ENCODE data around the gene GAS7.
A peak's percentile ranks its signal among the peaks of the same experiment; 100 is the strongest.

GAS7 gene

DNA sequence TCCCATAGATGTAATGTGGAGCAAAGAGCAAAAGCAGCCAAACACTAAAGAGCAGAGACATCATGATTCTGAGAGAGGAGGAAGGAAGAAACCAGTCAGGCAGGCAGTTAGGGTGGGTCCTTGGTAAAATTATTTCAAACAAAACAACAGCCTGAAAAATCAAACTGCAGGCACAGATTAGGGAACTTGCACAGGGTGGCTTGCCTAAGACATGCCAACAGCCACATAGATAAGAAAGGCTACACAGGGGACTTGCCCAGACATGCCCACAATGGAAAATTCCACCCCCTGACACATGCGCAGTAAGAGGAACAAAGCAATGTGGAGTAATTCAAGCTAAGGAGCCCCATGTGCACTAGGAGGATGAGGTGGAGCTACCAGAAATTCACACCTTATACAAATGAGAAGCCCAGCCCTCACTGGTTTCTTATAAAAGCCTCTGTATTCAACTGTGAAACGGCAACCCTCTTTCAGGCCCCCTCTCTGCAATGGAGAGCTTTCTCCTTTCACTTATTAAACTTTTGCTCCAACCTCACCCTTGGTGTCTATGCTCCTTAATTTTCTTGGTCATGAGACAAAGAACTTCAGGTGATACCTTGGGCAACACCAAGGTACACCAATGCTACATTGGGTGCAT is 7.3 kb upstream of the GAS7 start:
- H3K4me3 ChIP-seq (ENCODE audit: low read length) = no peak overlapping the region
- DNase-seq (ENCODE audit: low read depth) = peak; percentile 4
- TF ChIP-seq, protein P1, sequence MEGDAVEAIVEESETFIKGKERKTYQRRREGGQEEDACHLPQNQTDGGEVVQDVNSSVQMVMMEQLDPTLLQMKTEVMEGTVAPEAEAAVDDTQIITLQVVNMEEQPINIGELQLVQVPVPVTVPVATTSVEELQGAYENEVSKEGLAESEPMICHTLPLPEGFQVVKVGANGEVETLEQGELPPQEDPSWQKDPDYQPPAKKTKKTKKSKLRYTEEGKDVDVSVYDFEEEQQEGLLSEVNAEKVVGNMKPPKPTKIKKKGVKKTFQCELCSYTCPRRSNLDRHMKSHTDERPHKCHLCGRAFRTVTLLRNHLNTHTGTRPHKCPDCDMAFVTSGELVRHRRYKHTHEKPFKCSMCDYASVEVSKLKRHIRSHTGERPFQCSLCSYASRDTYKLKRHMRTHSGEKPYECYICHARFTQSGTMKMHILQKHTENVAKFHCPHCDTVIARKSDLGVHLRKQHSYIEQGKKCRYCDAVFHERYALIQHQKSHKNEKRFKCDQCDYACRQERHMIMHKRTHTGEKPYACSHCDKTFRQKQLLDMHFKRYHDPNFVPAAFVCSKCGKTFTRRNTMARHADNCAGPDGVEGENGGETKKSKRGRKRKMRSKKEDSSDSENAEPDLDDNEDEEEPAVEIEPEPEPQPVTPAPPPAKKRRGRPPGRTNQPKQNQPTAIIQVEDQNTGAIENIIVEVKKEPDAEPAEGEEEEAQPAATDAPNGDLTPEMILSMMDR (IDR thresholded peaks at IDR 0.05; ENCODE audit: insufficient read depth, low read depth, low read length, missing control alignments) = no peak

DNA sequence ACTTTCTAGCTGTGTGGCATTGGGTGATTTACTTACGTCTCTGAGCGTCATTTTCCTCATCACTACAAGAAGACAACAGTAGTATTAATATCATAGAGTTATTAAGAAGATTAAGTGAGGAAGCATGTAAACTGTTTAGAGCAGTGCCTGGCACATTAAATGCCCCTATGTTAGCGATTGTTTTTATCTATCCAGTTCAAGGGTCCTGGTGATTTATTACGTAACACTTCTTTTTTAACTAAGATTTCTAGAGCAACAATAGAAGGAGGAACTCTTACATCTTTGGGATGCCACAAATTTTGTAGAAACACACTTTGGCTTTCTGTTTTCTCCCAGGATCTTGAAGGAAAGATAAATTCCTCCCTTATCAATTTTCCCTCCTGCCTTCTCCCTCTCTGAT is 3.3 kb upstream of the GAS7 start:
- TF ChIP-seq, protein P1 (IDR thresholded peaks at IDR 0.05; ENCODE audit: insufficient read depth, low read depth, low read length, missing control alignments) = no peak
- H3K4me3 ChIP-seq (ENCODE audit: low read length) = no peak overlapping the region
- DNase-seq (ENCODE audit: low read depth) = no peak

DNA sequence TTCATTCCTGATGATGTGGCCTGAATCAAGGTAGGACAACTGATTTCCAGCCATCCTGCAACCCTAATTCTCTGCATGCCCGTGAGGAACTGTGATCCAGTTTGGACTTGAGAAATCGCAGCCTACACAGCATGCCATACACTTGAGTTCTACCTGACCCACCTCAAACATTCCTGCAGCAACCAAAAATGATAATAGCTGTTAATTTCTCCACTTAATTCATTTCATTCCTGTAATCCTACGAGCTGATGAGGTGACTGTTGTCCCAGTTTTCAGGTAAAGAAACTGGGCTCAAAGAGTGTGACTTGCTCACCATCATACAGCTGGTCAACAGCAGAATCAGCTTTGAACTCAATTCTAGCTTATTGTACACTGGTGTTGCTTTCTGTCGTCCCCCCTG is 2.2 kb upstream of the GAS7 start:
- TF ChIP-seq, protein P1 (IDR thresholded peaks at IDR 0.05; ENCODE audit: insufficient read depth, low read depth, low read length, missing control alignments) = no peak
- DNase-seq (ENCODE audit: low read depth) = no peak
- H3K4me3 ChIP-seq (ENCODE audit: low read length) = no peak overlapping the region

DNA sequence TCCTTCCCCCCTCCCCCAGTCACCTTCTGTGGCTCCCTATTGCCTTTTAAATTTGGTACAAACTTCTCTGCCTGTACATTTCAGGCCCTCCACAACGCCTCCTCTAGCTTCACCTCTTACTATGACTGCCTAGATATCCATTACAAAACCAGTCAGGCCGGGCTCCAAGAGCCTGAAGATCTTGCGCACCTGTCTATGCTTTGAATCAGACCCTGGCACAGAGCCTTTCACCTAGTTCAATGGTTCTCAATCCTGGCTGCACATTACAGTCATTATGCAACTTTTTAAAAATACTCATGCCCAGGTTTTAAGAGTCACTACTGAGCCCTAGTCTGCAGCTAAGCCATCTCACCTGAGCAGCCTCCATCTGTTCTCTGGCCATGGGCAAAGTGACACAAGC is 1.6 kb upstream of the GAS7 start:
- TF ChIP-seq, protein P1 (IDR thresholded peaks at IDR 0.05; ENCODE audit: insufficient read depth, low read depth, low read length, missing control alignments) = no peak
- peak; percentile 23 for DNase-seq (ENCODE audit: low read depth)
- H3K4me3 ChIP-seq (ENCODE audit: low read length) = no peak overlapping the region

DNA sequence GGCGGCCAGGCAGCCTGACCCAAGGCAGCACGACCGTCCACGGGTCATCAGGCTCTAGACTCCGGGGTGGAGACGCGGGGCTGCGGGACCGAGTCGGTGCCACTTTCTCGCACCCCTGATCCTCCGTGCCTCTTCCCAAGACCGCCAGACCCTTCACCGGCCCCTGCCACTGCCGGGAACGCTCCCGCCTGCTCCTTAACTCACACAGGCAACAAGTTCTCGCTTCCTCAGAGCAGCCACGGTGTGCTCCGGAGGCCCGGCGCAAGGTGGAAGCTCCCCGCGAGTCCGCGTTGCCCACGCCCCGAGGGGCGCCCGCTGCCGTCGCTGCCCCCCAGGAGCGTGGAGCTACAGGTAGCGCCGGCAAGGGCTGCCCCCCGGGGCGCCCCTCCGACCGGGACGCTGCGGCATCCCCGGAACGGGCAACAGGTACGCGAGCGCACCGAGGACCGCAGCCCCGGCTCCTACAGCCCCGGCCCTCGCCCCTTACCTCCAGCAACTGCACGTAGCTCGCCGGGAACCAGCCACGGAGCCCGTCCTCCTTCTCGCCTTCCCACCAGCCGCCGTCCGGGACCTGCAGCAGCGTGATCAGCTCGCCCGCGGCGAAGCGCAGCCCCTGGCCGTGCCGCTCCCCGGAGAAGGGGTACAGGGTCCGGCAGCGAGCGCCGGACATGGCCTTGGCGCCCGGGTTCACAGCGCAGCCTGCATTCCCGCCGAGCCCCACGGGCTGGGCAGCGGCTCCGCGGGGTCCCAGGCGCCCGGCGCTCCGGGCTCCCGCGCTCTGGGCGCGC is 491 bp downstream of the GAS7 start:
- DNase-seq (ENCODE audit: low read depth) = no peak
- no peak overlapping the region for H3K4me3 ChIP-seq (ENCODE audit: low read length)
- TF ChIP-seq, protein P1 (IDR thresholded peaks at IDR 0.05; ENCODE audit: insufficient read depth, low read depth, low read length, missing control alignments) = no peak

DNA sequence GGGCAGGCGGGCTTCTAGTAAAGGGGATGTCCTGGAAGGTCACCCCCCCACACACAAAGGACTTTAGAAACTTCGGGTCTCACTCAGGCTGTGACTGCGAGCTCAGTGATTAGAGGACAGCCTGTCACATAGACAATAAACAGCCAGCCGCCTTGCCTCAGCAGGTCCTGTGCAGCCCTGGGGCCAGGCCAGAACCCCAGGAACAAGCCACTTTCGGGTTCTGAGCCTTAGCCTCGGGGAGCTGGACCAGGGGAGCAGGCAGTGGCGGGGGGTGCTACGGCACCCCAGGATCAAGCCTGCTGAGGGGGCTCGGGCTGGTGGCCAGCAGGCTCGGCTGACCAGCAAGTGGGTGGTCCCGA is 1.1 kb downstream of the GAS7 start:
- TF ChIP-seq, protein P1 (IDR thresholded peaks at IDR 0.05; ENCODE audit: insufficient read depth, low read depth, low read length, missing control alignments) = no peak
- no peak overlapping the region for H3K4me3 ChIP-seq (ENCODE audit: low read length)
- DNase-seq (ENCODE audit: low read depth) = no peak
